Limb (tissue), 2 donors: ENCODE results near the gene TDRKH.
"Not testable (repeated sequence)": the region's sequence is repeated elsewhere in the genome, so short reads cannot be mapped to it uniquely, and the experiment has no call there.

Experiments used
- DNase-seq, 2 donors: peaks; one replicate each; pipeline ENCODE4 v3.0.0-alpha.2; 2016; ENCODE audit errors: extremely low spot score in 2 of 2

The TDRKH gene

DNA sequence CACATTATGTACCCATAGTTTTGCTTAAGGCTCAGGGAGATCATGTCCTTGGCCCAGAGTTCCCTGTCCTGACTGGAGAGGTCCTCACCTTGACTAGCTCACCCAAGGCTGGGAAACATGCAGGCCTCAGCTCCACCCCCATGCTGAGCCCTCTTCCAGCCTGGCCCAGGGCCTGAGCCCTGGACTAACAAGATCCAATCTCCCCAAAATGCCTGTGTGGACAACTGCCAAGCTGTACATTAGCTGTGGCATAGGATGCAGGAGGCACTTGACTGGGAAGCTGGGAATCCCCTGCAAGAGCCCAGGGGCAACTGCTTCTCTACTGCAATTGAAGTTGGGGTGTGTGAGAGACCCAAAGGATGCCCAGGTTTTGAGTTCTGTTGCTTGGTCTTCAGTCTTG is 12.9 kb upstream of the TDRKH start:
- DNase-seq = no peak

DNA sequence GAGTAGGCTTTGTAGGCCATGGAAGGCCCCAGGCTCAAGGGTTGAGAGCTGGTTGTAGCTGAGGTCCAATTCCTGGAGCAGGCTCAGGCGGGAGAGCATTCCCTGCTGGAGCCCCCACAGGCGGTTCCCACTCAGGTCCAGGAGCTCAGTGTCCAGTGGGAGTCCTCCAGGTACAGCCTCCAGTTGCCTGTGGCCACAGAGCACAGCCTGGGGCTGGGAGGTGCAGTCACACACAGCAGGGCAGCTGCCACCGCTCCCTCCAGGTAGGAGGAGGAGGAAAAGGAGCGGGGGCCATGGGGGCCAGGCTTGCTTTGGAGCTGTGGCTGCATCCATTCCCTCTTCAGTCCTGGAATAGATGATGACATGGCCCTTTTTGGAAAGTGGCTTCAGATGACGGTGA is 12.1 kb upstream of the TDRKH start:
- no peak for DNase-seq

DNA sequence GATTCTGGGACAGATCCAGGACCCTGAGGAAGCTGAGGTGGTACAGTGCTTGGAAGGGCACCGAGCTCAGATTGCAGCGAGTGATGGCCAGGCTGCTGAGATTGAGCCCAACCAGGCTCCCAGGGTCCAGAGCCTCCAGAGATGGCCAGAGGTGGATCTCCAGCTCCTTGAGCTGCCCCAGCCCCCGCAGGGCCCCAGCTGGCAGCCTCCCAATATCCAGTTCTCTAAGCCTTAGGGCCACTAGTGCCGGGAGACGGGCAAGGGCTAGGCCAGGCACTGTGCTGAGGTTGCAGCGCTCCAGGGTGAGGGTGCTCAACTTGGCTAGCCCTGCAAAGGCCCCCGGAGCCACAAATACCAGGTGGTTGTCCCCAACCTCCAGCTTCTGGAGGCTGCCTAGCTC is 11.5 kb upstream of the TDRKH start:
- DNase-seq = no peak

DNA sequence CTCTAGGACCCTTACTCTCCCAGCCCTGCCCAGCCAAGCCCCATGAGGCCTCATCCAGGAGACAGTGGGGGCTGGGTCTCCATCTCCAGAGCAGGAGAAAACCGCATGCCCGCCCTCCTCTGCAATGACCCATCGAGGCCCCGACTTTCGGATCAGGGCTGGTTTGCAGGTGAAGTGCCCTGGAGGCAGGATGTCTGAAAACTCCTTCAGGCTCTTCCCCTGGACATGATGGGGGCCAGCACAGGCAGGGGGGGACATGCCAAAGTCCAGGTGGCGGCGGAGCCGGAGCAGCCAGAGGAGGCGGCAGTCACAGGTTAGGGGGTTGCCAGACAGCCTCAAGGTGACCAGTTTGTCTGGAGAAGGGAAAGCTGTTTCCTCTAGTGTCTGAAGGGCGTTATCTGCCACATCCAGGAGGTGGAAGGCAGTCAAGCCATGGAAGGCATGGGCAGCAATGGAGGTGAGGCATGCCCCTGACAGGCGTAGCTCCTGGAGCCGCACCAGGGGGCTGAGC is 11.1 kb upstream of the TDRKH start:
- no peak for DNase-seq

DNA sequence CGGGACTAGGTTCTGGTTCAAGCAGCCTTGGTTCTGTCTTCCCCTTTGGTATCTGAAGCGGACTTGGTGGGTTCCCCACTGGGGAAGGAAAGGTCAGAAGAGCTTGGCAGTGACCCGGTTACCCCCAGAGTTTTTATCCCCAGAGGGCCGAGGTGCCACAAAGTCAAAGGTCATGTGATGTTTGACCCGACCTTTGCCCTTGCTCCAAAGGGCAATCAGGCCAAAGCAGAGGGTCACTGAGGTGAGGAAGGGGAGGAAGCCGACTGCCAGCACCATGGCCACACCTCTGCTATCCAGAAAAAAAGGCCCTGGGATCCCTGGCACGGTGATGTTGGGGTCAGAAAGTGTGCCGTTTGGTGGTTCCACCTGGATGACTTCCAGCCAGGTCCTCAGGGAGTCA is 10.5 kb upstream of the TDRKH start:
- no peak for DNase-seq

DNA sequence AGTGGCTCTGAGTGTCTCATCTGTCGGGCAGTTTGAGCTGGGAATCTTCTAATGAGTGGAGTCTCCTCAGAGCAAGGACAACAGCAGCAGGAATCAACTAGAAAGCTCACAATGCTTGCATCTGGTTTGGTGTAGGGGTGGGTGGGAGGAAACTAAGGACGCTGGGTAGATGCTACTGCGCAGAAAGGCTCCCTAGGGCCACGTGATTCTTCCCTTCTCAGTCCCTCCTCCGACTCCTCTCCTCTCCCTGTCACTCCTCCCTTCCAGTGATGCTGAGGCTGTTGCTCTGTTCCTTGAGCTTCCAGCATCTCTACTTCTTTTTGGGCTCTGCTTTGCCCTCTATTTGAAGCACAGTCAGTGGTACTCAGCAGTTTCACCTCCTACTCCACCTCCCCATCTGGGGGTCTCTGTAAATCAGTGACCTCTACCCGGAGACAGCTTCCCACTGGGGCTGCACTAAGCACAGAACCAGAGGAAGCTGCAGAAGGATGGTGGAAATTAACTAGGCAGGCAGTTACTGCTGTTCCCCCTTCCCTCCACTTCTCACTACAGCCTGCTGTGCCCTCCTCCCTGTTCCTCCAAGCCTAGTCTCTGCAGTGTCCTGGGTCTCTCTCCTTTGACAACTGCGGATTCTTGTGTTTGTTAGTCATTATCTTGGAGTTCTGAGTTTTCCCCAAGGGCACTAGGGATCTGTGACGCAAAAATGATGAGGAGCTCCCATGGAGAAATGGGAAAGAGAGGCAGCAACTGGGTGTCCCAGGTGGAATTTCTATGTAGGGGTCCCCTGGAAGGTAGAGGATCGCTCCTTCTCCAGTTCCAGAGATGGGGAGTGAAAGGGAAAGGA is 9.1 kb upstream of the TDRKH start:
- DNase-seq = no peak

DNA sequence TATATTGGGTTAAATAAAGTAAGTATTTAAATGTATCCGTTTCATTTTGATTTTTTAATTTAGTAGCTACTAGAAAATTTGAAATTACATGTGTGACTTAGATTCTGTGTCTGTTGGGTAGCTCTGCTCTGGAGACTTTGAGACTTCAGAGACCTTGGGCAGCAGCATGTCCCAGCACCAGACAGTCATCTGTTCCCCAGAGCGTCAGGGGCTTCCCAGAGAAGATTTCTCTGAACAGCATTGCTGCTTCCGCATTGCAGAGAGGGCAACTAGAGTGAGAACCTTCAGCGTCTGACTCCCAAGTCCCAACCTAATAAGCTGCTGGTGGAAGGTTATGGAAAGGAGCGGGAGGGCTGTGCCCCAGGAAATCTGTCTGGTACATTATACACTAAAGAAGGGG is 8.3 kb upstream of the TDRKH start:
- no peak for DNase-seq

DNA sequence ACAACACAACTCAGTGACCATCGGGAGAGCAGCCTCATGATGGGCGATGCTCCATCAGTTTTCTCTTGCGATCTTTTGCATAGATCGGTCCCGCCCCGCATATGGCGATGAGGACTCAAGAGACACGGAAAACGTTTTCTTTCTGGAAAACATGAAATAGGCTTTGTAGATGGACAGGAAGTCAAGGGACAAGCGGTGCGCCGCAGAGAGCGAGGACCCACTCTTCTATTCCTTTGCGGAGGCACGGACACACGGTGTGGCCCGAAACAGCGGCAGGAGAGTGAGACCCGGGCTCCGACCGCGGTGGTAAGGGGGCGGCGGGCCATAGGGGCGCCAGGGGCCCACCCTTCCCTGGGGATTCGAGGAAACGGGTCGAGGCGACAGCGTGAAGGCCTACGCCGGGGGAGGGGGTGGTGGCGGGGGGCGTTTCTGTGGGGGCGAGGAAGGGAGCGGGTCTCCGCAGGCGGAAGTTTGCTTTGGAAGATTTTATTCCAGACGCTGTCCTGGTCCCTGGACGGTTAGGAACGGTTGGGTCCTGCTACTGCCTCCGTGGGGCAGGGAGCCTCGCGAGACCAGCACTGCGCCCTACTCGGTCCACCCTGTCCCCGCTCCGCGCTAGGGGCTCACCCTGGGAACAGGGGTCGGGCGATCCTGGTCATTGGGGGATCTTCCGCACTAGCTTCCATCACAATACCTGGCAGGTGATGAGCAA is 796 bp upstream of the TDRKH start:
- peak in 1 of 2 donors; percentile 46 for DNase-seq

DNA sequence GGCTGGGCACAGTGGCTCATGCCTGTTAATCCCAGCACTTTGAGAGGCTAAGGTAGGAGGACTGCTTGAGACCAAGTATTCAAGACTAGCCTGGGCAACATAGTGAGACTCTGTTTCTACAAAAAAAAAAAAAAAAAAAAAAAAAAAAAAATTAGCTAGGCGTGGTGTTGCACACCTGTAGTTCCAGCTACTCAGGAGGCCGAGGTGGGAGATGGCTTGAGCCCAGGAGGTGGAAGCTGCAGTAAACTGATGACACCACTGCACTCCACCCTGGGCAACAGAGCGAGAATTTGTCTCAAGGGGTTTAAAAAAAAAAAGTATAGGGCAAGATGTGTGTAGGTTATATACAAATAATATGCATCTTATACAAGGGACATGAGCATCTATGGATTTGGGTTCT is 2.6 kb downstream of the TDRKH start:
- DNase-seq = no peak

DNA sequence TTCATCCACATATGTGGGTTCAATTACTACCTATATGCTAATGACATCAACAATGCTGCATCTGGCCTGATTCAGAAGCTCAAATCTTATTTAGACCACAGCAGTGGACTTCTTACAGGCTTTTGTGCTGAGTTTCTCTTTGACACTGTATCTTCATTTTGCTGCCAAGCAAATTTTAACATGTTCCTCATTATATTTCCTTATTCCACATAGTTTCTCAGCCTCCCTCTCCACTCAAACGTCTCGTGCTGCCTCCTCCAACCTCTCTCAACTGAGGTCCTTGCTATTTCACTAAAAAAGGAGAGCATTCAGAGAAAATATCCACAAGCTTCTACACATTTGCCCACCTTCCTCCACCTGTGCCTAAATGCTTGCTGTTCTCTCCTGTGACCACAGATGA is 6.5 kb downstream of the TDRKH start:
- DNase-seq = no peak

DNA sequence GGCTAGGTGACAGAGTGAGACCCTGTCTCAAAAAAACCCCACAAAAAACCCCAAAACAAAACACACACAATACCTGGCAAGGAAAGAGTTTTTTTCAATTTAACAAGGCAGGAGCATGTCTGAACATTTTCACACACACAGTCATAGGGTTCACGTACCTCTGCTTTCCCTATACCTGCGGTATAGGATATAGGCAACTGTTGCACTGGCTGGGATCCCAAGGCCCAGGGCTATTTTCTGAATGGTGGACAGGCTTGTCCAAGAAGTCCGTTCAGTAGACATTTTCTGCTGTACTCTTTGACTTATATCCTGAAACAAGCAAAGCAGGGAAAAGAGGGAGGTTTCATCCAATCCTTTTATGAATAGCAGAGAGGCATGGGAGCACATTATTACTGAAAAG is 7.6 kb downstream of the TDRKH start:
- no peak for DNase-seq

DNA sequence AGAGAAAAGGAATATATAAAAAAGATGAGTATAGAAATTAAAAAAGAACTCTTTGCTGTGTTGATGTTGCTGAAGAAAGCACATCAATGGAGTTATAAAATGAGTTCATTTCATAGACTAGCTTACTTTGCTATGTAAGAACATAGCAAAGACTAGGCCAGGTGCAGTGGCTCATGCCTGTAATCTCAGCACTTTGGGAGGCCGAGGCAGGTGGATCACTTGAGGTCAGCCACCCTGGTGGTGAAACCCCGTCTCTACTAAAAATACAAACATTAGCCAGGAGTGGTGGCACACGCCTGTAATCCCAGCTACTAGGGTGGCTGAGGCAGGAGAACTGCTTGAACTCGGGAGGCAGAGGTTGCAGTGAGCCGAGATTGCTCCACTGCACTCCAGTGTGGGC is 8.3 kb downstream of the TDRKH start:
- not testable (repeated sequence) for DNase-seq

DNA sequence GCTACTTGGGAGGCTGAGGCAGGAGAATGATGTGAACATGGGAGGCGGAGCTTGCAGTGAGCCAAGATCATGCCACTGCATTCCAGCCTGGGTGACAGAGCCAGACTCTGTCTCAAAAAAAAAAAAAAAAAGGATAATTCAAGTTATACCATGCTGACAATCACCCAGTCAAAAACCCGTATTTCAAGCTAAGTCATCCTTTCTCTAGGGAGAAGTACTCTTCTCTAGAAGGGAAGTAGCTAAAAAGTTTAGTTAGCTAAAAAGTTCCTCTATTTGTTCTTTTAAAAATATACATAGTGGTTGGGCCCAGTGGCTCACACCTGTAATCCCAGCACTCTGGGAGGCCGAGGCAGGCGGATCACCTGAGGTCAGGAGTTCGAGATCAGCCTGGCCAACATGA is 9.6 kb downstream of the TDRKH start:
- DNase-seq = not testable (repeated sequence)

DNA sequence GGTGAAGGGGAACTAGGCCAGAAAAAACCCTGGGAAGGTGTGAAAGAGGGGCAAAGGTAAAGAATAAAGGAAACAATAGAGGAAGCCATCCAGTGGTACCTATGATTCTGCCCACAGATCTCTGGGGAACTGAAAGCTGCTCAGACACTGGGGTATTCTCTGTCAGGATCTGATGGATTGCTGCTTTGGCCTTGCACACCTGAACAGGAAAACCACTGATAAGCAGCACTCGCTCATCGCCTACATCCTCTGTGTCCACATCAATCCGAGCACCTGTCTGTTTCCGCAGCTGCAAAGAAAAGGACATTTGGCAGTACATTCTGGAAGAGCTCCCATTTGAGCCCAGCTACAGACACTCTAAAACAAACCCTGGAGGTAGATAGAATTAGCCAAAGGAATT is 10.4 kb downstream of the TDRKH start:
- DNase-seq = no peak

DNA sequence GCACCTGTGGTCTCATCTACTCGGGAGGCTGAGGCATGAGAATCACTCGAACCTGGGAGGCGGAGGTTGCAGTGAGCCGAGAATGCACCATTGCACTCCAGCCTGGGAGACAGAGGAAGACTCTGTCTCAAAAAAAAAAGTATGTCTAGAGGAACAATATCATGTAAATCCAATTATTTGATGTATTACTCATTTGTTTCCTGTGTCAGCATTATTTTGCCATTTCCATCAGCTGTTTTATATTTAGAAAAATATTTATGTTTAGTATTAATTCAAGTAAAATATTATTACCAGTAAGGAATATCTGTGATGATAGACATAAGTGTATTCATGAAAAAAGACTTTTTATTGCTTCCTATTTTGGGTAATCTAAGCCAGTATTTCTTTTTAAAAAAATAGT is 13.0 kb downstream of the TDRKH start:
- no peak for DNase-seq

DNA sequence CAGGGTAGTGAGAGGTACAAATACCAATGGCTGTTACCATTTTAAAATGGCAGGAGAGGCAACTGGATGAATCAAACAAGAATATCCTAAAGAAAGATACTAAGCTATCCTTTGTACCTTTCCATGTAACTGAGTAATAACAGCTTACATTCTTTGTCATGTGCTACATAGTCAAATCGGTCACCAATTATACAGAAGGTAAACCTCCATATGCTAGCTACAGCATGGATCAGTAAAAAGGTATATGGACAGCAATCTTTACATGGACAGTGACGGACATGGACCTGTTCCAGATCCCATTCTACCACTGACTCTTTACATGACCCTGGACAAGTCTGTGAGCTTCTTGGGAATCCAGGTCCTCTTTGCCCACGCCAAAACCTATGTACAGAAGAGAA is 13.6 kb downstream of the TDRKH start:
- DNase-seq = no peak

DNA sequence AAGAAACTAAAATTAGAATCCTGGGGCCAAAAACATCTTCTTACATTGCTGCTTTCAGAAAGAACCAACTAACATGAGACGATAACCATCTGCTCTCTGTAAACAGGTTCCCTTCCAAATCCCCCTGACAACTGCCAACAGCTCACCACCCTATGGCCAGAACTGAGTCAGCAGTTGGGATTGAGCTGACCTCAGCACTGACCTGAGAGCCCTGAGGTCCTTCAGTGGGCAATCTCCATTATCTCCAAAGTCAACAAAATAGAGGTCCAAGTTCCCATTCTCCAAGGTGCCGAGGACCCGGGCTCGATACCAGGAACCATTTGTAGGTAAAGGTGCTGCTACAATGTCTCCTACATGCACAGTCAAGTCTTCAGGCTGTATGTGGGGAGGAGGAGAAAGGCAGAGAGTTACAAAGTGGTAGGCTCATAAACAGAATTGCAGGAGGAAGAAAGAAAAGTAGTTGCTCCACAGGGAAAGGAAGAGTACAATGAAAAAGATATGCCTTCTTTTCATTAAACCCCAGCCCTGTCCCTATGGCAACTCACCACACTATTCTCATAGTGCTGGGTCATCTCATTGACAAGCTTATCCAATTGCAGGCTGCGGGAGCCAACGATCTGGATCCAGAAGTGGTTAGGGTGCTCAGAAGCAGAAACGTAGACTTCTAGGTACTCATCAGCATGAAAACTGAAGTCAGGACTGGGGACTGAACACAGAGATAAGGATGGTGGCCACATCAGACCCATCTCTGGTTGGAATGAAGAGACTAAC is 14.2 kb downstream of the TDRKH start:
- DNase-seq = no peak

DNA sequence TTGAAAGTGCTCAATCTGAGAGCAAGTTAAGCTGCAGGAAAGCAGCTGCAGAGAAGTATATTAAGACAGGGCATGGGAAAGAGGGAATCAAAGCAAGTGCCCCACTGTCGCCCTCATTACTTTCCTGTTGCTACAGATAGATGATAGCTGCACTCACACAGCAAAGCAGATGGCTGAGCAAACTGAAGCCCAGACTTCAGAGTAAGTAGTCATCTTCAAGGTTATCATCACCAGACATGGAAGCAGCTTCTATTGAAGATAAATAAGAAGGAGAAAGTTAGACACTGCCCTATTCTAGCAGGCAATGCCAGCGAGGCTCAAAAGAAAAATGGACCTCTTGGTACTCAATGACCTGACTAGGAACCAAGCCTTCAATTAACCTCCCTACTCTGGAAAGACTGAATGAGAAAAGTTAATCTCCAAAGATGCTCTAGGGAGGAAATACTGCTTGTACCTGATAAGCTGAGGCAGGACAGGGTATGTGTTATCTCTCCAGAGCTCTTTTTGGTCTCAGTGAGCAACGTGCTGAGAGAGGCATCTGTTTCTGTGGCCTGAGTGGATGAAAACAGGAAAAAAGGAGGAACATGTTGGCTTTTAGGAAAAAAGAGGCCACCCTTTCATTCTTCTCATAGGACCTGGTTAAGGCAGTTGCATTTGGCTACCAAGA is 15.9 kb downstream of the TDRKH start:
- no peak for DNase-seq

DNA sequence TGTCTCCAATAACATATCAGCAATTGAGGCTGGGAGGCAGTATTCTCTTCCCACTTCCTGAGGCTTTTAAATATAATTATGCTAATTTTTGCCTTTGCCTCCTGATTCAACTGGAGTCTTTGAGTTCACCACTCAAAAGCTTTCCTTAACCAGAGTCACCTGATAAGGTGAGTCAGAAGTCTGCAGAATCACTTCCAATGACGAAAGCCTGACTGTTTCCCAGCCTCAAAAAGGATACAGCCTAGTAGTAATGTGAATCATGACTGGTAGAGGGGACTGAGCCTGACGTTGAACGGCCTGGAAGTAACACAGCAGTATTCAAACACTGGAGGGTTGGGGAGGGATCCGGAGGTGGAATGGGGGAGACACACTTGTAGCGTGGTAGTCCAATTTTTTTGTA is 16.6 kb downstream of the TDRKH start:
- no peak for DNase-seq

DNA sequence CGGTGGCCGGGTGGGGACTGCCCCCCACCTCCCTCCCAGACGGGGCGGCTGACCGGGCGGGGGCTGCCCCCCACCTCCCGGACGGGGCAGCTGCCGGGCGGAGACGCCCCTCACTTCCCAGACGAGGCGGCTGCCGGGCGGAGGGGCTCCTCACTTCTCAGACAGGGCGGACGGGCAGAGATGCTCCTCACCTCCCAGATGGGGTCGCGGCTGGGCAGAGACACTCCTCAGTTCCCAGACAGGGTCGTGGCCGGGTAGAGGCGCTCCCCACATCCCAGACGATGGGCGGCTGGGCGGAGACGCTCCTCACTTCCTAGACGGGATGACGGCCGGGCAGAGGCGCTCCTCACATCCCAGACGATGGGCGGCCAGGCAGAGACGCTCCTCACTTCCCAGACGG is 21.0 kb downstream of the TDRKH start:
- DNase-seq = not testable (repeated sequence)

DNA sequence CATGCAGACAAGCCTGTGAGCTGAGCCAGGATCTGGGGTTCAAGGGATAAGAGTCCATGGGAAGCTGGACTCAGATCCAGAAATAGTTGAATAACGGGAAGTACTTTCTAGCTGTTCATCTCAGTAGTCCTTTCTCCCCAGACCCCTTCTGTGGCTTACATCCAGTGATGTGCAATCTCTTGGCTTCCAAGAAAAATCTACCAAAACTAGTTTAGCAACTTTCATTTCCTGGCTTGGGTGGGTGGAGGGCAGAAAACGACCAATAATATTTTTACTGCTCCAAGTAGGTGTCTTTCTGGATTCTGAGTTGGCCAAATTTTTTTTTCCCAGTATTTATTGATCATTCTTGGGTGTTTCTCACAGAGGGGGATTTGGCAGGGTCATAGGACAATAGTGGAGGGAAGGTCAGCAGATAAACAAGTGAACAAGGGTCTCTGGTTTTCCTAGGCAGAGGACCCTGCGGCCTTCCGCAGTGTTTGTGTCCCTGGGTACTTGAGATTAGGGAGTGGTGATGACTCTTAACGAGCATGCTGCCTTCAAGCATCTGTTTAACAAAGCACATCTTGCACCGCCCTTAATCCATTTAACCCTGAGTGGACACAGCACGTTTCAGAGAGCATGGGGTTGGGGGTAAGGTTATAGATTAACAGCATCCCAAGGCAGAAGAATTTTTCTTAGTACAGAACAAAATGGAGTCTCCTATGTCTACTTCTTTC is 21.8 kb downstream of the TDRKH start:
- DNase-seq = not testable (repeated sequence)
